GM20000 (cell line): ENCODE data around the gene MEN1.
A peak's percentile ranks its signal among the peaks of the same experiment; 100 is the strongest.

Source experiments
- DNase-seq: peaks from one replicate; pipeline ENCODE4 v3.0.0; 2012; ENCODE audit warnings: low spot score
- TF ChIP-seq, protein P1 (sequence below): IDR thresholded peaks from 2 replicates; pipeline ENCODE4 v1.5.1; 2012; ENCODE audit warnings: mild to moderate bottlenecking, control low read depth; ENCODE audit errors: extremely low read depth, missing control alignments

The MEN1 gene

DNA sequence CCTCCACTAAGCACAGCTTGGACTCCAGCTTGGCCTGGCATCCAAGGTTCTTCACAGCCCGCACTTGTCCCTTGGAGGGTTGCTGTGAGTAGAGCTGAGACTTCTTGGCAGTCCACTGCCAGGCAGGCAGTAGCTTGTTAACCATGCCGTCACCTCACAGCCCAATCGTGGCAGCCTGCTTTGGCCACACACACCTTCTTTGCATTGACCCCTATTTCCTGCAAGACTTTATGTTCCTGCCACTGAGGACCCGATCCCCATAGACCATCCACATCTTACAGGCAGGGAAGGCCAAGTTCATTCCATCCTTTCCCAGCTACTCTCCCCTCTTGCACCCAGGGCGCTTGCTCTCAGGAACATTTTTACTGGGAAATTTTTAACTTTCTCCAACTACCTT is 48.1 kb downstream of the MEN1 start:
- peak; percentile 30 for DNase-seq
- TF ChIP-seq, protein P1, sequence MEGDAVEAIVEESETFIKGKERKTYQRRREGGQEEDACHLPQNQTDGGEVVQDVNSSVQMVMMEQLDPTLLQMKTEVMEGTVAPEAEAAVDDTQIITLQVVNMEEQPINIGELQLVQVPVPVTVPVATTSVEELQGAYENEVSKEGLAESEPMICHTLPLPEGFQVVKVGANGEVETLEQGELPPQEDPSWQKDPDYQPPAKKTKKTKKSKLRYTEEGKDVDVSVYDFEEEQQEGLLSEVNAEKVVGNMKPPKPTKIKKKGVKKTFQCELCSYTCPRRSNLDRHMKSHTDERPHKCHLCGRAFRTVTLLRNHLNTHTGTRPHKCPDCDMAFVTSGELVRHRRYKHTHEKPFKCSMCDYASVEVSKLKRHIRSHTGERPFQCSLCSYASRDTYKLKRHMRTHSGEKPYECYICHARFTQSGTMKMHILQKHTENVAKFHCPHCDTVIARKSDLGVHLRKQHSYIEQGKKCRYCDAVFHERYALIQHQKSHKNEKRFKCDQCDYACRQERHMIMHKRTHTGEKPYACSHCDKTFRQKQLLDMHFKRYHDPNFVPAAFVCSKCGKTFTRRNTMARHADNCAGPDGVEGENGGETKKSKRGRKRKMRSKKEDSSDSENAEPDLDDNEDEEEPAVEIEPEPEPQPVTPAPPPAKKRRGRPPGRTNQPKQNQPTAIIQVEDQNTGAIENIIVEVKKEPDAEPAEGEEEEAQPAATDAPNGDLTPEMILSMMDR, result no peak

DNA sequence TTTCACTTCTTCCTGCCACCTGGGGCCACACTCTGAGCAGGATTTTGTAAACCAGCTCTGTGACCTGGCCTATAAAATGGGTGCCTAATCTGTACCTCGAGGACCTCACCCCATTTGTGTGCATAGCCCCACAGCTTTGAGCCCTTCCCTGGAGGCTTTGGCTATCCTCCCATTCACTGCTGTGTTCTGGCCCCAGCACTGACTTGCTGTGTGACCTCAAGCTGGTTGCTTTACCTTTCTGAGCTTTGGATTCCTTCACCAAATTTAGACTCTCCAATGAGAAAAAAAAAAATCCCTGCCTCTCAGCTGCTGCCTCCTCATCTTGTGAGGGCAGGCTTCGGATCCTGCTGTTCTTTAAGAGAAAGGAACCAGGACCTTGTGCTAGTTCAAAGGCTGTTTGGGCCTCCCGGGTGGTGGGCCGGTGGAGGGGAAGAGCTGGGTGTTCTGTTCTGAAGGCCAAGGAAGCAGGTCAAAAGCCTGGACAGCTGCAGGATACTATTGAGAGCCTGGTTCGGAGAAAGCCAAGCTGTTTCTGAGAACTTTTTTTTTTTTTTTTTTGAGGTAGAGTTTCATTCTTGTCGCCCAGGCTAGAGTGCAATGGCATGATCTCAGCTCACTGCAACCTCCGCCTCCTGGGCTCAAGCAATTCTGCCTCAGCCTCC is 49.5 kb downstream of the MEN1 start:
- DNase-seq, result peak; percentile 18
- TF ChIP-seq, protein P1, result no peak

DNA sequence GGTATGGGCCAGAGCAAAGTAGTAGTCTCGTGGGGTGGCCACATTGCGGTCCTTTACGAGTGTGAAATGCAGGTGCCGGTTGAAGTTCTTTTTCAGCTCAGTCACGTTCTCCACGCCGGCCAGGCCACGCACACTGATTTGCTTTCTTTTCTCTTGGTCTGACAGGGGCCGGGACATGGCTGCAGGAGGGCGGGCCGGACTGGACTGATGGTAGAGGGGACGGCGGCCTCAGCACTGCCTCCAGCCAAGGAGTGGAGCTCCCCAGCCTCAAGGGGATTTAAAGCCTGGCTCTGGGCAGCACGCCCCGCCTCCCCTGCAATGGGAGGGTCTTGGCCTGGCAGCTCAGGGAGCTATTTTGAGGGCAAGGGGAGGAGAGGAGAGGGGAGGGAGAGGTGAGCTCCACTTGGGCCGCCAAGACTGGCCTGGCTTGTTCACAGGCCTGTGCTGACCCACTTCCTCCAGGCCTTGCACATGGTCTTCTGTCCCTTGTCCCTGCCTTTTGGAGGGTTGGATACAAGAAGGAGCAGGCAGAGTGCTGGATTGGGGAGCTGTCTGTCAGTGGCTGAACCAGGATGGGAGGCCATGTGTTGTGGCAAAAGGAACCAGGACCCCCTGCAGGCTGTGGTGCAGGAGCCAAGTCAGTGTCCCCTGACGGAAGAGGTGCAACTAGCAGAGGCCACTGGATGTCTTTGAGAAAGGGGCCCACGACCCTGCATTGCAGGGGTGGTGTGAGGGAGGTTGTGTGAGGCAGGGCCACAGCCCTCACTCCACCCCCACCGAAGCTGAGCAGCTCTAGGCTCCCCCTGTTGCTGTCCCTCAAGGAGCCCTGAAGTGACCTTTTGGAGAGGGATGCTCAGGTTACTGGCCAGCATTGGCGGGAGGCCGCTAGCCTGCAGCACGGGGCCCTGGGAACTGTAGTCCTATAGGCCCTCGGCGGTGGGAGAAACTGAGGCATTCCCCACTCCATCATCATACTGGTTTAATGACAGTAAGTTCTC is 50.3 kb downstream of the MEN1 start, which contains the start of gene PYGM:
Gene PYGM, minus strand, starts transcription at position 253 of the 998 bp plus-strand sequence. Its CDS starts 76 bp downstream, at position 177.
- TF ChIP-seq, protein P1, result no peak
- DNase-seq, result peak; percentile 19

DNA sequence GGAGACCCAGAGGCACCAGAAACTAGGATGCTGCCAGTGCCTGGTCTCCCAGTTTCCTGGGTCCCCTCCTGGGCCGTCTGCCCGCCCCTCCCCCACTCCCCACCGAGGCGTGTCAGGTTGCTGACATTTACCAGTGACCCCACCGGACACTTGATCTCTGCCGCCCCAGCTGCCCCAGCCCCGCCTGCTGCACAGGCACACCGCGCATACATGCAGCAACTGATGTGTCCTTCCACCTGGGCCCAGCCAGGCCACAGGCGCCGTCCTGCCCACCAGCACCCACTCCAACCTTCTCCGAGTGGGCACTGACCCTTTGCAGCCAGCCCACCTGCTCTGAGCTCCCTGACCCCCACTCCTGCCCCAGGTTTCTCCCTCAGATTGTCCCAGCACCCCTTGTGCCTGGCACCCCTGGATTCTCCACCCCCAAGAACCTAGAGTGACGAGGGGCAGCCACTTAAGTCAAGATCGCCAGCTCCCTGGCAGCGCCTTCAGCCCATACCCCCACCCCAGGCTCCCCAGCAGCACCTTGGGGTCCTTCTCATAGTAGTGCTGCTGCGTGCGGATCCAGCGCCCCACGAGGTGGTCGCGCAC is 51.1 kb downstream of the MEN1 start:
- TF ChIP-seq, protein P1, result no peak
- no peak for DNase-seq

DNA sequence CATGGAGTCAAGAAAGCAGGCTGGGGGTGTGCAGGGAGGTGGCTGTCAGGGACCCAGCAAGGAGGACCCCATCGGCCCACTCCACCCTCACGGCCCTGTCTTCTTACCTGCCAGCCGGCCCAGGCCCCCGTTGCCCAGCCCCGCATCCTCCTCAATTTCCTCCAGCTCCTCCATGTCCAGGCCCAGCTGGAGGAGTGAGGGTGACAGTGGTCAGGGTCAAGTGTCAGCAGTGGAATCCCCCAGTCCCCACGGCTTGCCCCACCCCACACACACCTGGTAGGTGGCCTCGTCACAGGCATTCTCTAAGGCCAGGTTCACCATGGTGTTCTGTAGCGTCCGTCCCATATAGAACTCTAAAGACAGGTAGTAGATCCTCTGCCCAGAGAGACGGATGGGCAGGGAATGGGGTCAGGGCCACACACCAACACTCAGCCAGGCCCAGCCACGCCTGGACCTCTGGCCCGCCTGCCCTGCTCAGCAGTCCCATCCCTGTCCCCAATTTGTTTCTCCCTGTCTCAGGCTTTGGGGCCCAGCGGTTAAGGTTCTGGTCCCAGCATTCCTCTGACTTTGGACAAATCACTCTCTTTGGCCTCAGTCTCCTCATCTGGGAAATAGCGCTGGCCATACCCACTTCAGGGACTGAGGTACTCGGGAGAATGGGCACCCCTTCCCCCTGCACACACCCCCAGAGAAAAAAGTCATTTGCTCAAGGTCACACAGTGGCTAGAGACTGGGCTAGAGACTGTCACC is 51.8 kb downstream of the MEN1 start:
- DNase-seq, result peak; percentile 22
- TF ChIP-seq, protein P1, result no peak

DNA sequence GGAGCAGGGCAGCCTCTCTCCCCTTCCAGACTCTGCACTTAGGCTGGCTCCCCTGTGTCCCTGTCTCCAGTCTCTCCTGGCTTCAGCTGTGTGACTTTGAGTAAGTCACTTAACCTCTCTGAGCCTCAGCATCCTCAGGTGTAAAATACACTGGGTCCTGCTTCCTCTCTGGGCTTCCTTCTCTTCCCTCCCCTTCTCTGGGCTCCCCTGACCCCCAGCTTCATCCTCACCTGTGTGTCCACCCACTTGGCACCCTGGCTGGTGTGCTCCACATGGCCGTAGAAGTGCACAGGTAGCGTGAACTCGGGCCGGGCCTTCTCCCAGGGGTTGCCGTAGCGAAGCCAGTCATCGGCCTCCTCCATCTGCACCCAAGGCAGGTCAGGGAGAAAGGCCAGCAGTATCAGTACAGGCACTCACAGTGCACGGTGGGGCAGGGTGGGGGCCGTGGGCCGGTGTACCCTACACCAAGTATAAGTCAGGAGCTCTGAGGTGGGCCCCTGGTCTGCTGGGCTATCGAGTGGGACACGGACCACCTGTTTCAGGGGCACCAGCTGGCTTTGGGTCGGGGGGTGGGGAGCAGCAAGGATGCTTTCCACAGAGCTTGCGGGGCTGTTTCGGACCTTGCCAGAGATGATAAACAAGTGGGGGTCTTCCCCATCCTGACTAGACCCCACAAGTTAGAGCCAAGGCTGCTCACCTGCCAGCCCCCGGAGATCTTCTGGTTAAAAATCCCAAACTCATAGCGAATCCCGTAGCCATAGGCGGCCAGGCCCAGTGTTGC is 52.6 kb downstream of the MEN1 start:
- DNase-seq, result no peak
- TF ChIP-seq, protein P1, result no peak
